Heart left ventricle (tissue), 16 donors: ENCODE measurements around the gene WNT7A. TPM values are rescaled to one million over a fixed set of nuclear protein-coding genes. Genes with fewer than 3 reads are reported as not detected.

ENCODE experiments used
- ATAC-seq, 4 donors: fragments of 200-7000 bp; cut with Tn5 transposase; one replicate each; pipeline ENCODE4 v1.9.1; 2020 to 2022; ENCODE audit warnings: moderate library complexity in 4 of 4, mild to moderate bottlenecking in 3 of 4, moderate number of reproducible peaks in 1 of 4
- DNase-seq, 5 donors: peaks; one replicate each; pipeline ENCODE4 v3.0.0-alpha.2; 2020
- H3K27ac ChIP-seq, 12 donors: fragments of 200-600 bp; sonication (generic) in 4 of 12; one replicate each; pipeline versions ENCODE4 v1.5.0 to v1.8.0; 2016 to 2022; ENCODE audit warnings: mild to moderate bottlenecking in 2 of 12
- H3K27me3 ChIP-seq, 9 donors: fragments of 200-600 bp; sonication (generic) in 2 of 9; one replicate each; pipeline versions ENCODE4 v1.5.1 to v1.8.0; 2016 to 2022; ENCODE audit warnings: mild to moderate bottlenecking in 3 of 9
- H3K36me3 ChIP-seq, 9 donors: fragments of 200-600 bp; sonication (generic) in 2 of 9; one replicate each; pipeline versions ENCODE4 v1.5.0 to v1.8.0; 2018 to 2022; ENCODE audit warnings: mild to moderate bottlenecking in 2 of 9
- H3K4me1 ChIP-seq, 12 donors: fragments of 200-600 bp; sonication (generic) in 4 of 12; one replicate each; pipeline versions ENCODE4 v1.5.0 to v1.8.0; 2016 to 2022; ENCODE audit warnings: mild to moderate bottlenecking in 3 of 12
- H3K4me3 ChIP-seq, 12 donors: fragments of 200-600 bp; sonication (generic) in 4 of 12; one replicate each; pipeline versions ENCODE4 v1.5.0 to v1.8.0; 2017 to 2022; ENCODE audit warnings: mild to moderate bottlenecking in 9 of 12, moderate library complexity in 4 of 12
- H3K9me3 ChIP-seq, 12 donors: fragments of 200-600 bp; sonication (generic) in 4 of 12; one replicate each; pipeline versions ENCODE4 v1.5.0 to v1.8.0; 2016 to 2022; ENCODE audit warnings: mild to moderate bottlenecking in 1 of 12
- POLR2A ChIP-seq, 2 donors: fragments of 450-650 bp; IDR thresholded peaks; one replicate each; pipeline ENCODE4 v1.6.1; 2017; ENCODE audit warnings: antibody characterized with exemption in 2 of 2, mild to moderate bottlenecking in 2 of 2, moderate library complexity in 2 of 2
- WGBS, 4 donors: extraction: QIAGEN DNeasy Blood & Tissue Kit in 2 of 4; methylation state at CpG; one replicate each; pipeline versions ENCODE4 v1.1.5 to v1.1.7; 2013 to 2018; 5-methylcytosine and 5-hydroxymethylcytosine counted together
- intact Hi-C, 10 donors: fragments of 100-400 bp; cut with DNase I; formaldehyde crosslinking; loops; one replicate each; pipeline versions ENCODE4 v1.11.1 to v1.14.2; 2022
- polyA plus RNA-seq, 2 donors: library from polyadenylated mRNA; stranded (reverse); fragments of 200-250 nt; gene quantifications; one replicate each; pipeline ENCODE4 v1.2.3, GENCODE V29; 2013
- total RNA-seq, 9 donors: library from RNA; depleted of rRNA in 2 of 9; stranded (reverse); fragments of >200 nt in 2 of 9; fragmentation: NEBNext Ultra II Directional in 3 of 9; extraction: Animal tissue kit (Norgen Biotek cat#: 25700) in 3 of 9; gene quantifications; one replicate each; pipeline versions ENCODE4 v1.1.0 to v1.2.4, GENCODE V29; 2016 to 2023
- TF ChIP-seq, protein P1 (sequence below), 12 donors: fragments of 200-600 bp; sonication (generic) in 4 of 12; IDR thresholded peaks; one replicate each; pipeline versions ENCODE4 v1.5.0 to v1.8.0; 2018 to 2022; ENCODE audit warnings: antibody characterized with exemption in 12 of 12, mild to moderate bottlenecking in 5 of 12
- donor health status: ischemic (EF 13 %, LVEDD 7.1; RV severe dilation, severe dysfunction).
- donor health status: healthy with polysubstance abuse.
- donor health status: DM: no; HTN: yes; CAD: no.
- donor health status: DM: no; HTN: no; CAD: no.
- donor health status: ischemic (EF 25% LVEDD 6.9; RV normal size, moderate dysfunction).
- donor health status: ischemic (EF 25% LVEDD 5.7; RV mildly dilated, moderate dysfunction).
- donor health status: healthy.
- donor health status: DM: yes; HTN: yes; CAD: no.
- donor health status: ischemic (EF 35%, LVEDD 5.7; RV mildly dilated, moderate dysfunction).
- donor health status: nonischemic (EF 11% LVEDD 7.7; RV severe dilation, severe dysfunction).
- donor health status: DM: yes; HTN: yes; CAD: no.
- donor health status: PGD.
- donor health status: ischemic (EF 29% LVEDD 5.4; RV normal size, mild dysfunction).
- donor health status: nonischemic (EF 23%, LVEDD 6.1; RV moderate dilation, normal function).

The WNT7A gene
- total and polyA plus RNA-seq, 11 donors: not detected

DNA sequence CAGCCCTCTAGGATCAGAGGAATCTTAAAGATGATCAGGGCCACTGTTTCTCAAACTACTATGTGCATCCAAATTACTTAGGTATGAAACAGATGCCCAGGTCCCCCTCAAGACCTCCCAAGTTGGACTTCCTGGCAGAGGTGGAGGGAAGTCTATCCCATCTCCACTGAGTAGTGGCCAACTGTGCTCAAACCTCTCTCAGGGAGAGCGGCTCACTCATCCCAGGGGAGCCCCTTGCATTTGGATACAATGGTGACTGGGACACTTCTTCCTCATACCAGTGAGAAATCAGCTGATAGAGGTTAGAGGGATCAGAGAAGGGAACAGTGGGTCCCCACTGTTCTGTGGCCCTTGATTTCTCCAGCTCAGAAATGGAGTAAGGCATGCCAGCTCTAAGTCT lies 8.7 kb upstream of the WNT7A start:
- no peak overlapping the region for H3K4me3 ChIP-seq
- ATAC-seq (no peak), DNase-seq (no peak)
- peaks cover 0 to 18% (median 7%) of the 10 kb centered on the region in 9 donors for H3K27me3 ChIP-seq
- intact Hi-C loops: loop anchor here in 1 of 10 donors (5.0 kb wide), 1 partner anchor 231 kb away; no protein-coding TSS in a partner anchor
- no peak overlapping the region for H3K27ac ChIP-seq
- no peaks in the 10 kb centered on the region for H3K9me3 ChIP-seq
- TF ChIP-seq POLR2A (IDR thresholded peaks at IDR 0.05): no peak
- TF ChIP-seq, protein P1, sequence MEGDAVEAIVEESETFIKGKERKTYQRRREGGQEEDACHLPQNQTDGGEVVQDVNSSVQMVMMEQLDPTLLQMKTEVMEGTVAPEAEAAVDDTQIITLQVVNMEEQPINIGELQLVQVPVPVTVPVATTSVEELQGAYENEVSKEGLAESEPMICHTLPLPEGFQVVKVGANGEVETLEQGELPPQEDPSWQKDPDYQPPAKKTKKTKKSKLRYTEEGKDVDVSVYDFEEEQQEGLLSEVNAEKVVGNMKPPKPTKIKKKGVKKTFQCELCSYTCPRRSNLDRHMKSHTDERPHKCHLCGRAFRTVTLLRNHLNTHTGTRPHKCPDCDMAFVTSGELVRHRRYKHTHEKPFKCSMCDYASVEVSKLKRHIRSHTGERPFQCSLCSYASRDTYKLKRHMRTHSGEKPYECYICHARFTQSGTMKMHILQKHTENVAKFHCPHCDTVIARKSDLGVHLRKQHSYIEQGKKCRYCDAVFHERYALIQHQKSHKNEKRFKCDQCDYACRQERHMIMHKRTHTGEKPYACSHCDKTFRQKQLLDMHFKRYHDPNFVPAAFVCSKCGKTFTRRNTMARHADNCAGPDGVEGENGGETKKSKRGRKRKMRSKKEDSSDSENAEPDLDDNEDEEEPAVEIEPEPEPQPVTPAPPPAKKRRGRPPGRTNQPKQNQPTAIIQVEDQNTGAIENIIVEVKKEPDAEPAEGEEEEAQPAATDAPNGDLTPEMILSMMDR (IDR thresholded peaks at IDR 0.05): no peak
- no peaks in the 10 kb centered on the region for H3K36me3 ChIP-seq
- 73 to 100% (median 91%) methylated on average over 1 of the region's 1 CpG for WGBS, 4 donors
- H3K4me1 ChIP-seq: peaks cover 0 to 17% (median 0%) of the 10 kb centered on the region in 12 donors

DNA sequence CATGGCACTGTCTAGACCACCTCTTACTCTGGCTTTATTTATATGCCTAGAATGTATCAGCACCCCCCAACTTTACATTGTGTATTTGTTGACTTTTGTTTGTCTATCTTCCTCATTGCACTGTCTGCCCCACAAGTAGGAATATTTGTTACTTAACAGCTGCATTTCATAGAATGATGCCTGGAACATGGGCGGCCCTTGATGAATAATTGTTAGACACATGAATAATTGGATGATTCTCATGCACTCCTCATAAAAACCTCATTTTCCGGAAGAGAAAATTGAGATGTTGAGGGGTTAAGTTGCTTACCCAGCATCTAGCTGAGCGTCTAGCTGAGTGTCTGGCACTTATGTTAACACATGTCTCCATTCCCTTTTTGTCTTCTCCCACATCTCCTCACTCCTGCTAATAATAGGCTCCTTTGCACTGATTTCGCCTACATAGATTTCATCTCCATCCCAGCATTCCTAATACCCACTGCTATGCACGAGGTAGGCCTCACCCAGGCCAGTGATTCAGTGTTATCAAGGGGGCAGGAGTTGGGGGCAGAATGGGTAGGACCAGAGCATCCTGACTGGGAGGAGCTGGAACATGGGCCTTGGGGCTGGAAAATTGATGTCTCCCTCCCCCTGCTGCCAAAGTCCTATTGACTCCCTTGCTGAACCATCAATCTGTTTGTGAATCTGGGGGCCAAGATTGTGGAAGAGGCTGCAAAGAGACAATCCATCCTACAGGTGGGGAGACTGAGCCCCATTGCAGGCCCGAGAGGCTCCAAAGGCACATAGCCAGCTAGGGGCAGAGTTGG lies 7.8 kb upstream of the WNT7A start:
- TF ChIP-seq, protein P1 (IDR thresholded peaks at IDR 0.05): no peak
- TF ChIP-seq POLR2A (IDR thresholded peaks at IDR 0.05): no peak
- WGBS, 4 donors: 59 to 75% (median 66%) methylated on average over 6 of the region's 6 CpGs
- no peak overlapping the region for H3K27ac ChIP-seq
- no peak overlapping the region for H3K4me3 ChIP-seq
- H3K4me1 ChIP-seq: peaks cover 0 to 17% (median 0%) of the 10 kb centered on the region in 12 donors
- no peaks in the 10 kb centered on the region for H3K36me3 ChIP-seq
- DNase-seq (no peak), ATAC-seq (no peak)
- intact Hi-C loops: loop anchor here in 1 of 10 donors (5.0 kb wide), 1 partner anchor 230 kb away; no protein-coding TSS in a partner anchor
- H3K9me3 ChIP-seq: no peaks in the 10 kb centered on the region
- H3K27me3 ChIP-seq: peaks cover 0 to 26% (median 12%) of the 10 kb centered on the region in 9 donors

DNA sequence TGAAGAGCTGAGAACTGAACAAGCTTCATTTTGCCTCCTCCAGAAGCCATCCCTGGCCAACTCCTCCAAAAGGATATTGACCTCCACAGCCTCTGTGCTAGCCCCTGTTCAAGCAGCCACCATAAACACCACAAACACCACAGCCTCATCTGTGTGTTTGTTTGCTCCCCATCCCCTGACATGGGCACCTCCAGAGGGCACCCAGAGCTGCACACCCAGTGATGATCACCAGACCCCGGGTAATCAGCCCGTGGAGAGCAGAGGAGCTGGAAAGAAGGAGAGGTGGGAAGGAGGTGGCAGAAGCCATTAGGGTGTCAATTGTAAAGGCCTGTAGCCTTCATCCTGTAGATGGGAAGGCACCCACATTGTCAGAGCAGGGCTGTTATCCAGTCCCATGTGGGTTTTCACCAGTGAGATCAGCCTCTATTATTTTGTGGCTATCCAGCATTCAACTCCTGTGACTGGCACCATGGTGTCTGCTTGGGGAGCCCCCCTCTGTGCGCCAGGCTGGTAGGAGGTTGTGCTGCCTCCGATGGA lies 6.8 kb upstream of the WNT7A start:
- WGBS, 4 donors: 56 to 76% (median 68%) methylated on average over 4 of the region's 4 CpGs
- DNase-seq (peak in 1 of 5 donors; percentile 4), ATAC-seq (no peak)
- Histone ChIP-seq H3K9me3 (peaks cover 0 to 6% (median 0%) of the 10 kb centered on the region in 12 donors), H3K4me1 (peaks cover 0 to 15% (median 0%) of the 10 kb centered on the region in 12 donors), H3K36me3 (no peaks in the 10 kb centered on the region), H3K27ac (no peak overlapping the region), H3K4me3 (no peak overlapping the region), H3K27me3 (peaks cover 0 to 37% (median 19%) of the 10 kb centered on the region in 9 donors)
- no peak for TF ChIP-seq POLR2A (IDR thresholded peaks at IDR 0.05)
- TF ChIP-seq, protein P1 (IDR thresholded peaks at IDR 0.05): no peak
- intact Hi-C loops: loop anchor here in 1 of 10 donors (5.0 kb wide), 1 partner anchor 229 kb away; no protein-coding TSS in a partner anchor

DNA sequence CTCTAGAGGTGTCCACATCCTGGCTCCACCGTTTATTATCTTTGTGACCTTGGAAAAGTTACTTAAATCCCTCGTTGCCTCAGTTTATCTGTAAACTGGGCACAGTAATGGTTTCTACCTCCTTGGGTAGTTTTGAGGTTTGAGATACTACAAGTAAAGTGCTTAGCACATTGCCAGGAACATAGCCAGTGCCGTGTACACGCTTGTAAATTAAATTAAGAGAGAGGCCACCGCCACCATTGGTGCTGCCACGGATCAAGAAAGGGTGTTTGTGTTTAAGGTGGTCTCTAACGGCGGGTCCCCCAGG lies 5.8 kb upstream of the WNT7A start:
- intact Hi-C loops: loop anchor here in 1 of 10 donors (5.0 kb wide), 1 partner anchor 228 kb away; no protein-coding TSS in a partner anchor
- no peak for TF ChIP-seq POLR2A (IDR thresholded peaks at IDR 0.05)
- TF ChIP-seq, protein P1 (IDR thresholded peaks at IDR 0.05): no peak
- DNase-seq: no peak

More for the DNA sequence above, 5.8 kb upstream of the WNT7A start:
- Histone ChIP-seq H3K36me3 (no peaks in the 10 kb centered on the region), H3K27me3 (peaks cover 4 to 47% (median 27%) of the 10 kb centered on the region in 9 donors), H3K4me3 (no peak overlapping the region), H3K4me1 (peaks cover 0 to 7% (median 0%) of the 10 kb centered on the region in 12 donors), H3K9me3 (peaks cover 0 to 6% (median 0%) of the 10 kb centered on the region in 12 donors), H3K27ac (no peak overlapping the region)
- ATAC-seq: no peak
- 36 to 40% (median 38%) methylated on average over 8 of the region's 8 CpGs for whole genome bisulfite sequencing, 4 donors
